ENCODE measurements around the gene CLIP2.
"Not testable (repeated sequence)": the region's sequence is repeated elsewhere in the genome, so short reads cannot be mapped to it uniquely, and the experiment has no call there.

CLIP2 gene

GRCh38 chr7:74351836-74352235, 62.6 kb downstream of the CLIP2 start:
- no peak for DNase-seq (ENCODE audit: low read depth, low spot score)
- no peak for TF ChIP-seq CTCF (IDR thresholded peaks at IDR 0.05; ENCODE audit: insufficient read depth, low read length, missing control alignments)
- no peak overlapping the region for H3K4me3 ChIP-seq (ENCODE audit: low read depth, low read length)
- ChIA-PET CTCF (interaction anchor here (1.3 kb wide), 1 partner anchor 8 kb away, joined by 4 read pairs; no protein-coding TSS in a partner anchor), POLR2A (no interaction called here)

GRCh38 chr7:74352551-74353138, 63.4 kb downstream of the CLIP2 start:
- not testable (repeated sequence) for H3K4me3 ChIP-seq (ENCODE audit: low read depth, low read length); DNase-seq (ENCODE audit: low read depth, low spot score)
- CTCF ChIA-PET, result interaction anchor here (1.3 kb wide), 1 partner anchor 9 kb away, joined by 4 read pairs; no protein-coding TSS in a partner anchor
- POLR2A ChIA-PET, result interaction anchor here (0.7 kb wide), 1 partner anchor 24 kb away, joined by 3 read pairs; no protein-coding TSS in a partner anchor

GRCh38 chr7:74354009-74354408, 64.8 kb downstream of the CLIP2 start:
- CTCF ChIA-PET, result no interaction called here

GRCh38 chr7:74355091-74355490, 65.9 kb downstream of the CLIP2 start:
- POLR2A ChIA-PET, result no interaction called here
- TF ChIP-seq CTCF (IDR thresholded peaks at IDR 0.05; ENCODE audit: insufficient read depth, low read length, missing control alignments), result no peak
- DNase-seq (ENCODE audit: low read depth, low spot score), result no peak
- no peak overlapping the region for H3K4me3 ChIP-seq (ENCODE audit: low read depth, low read length)
- CTCF ChIA-PET, result no interaction called here

More at GRCh38 chr7:74354009-74354408, 64.8 kb downstream of the CLIP2 start:
- no peak for DNase-seq (ENCODE audit: low read depth, low spot score)
- TF ChIP-seq CTCF (IDR thresholded peaks at IDR 0.05; ENCODE audit: insufficient read depth, low read length, missing control alignments), result no peak
- H3K4me3 ChIP-seq (ENCODE audit: low read depth, low read length), result no peak overlapping the region
- POLR2A ChIA-PET, result no interaction called here

- no peak for TF ChIP-seq CTCF (IDR thresholded peaks at IDR 0.05; ENCODE audit: insufficient read depth, low read length, missing control alignments)
- H3K4me3 ChIP-seq (ENCODE audit: low read depth, low read length), result no peak overlapping the region
- ChIA-PET POLR2A (no interaction called here), CTCF (no interaction called here)
- no peak for DNase-seq (ENCODE audit: low read depth, low spot score)
Measured at GRCh38 chr7:74356589-74357315, 67.5 kb downstream of the CLIP2 start.

- ChIA-PET CTCF (no interaction called here), POLR2A (no interaction called here)
- no peak for TF ChIP-seq CTCF (IDR thresholded peaks at IDR 0.05; ENCODE audit: insufficient read depth, low read length, missing control alignments)
- H3K4me3 ChIP-seq (ENCODE audit: low read depth, low read length), result no peak overlapping the region
- no peak for DNase-seq (ENCODE audit: low read depth, low spot score)
Measured at GRCh38 chr7:74360008-74360407, 70.8 kb downstream of the CLIP2 start.

Data from AG04449 (cell line).